Suprapubic skin (tissue), 4 donors: ENCODE measurements around the gene OR2T10. TPM values are rescaled to one million over a fixed set of nuclear protein-coding genes. Genes with fewer than 3 reads are reported as not detected.

Source experiments
- DNase-seq, 2 donors: peaks; one replicate each; pipeline ENCODE4 v3.0.0-alpha.2; 2019; ENCODE audit warnings: low spot score in 2 of 2
- H3K27ac ChIP-seq: fragments of 200-600 bp; sonication (generic); one replicate; pipeline ENCODE4 v1.5.1; 2019
- H3K27me3 ChIP-seq: fragments of 200-600 bp; sonication (generic); one replicate; pipeline ENCODE4 v1.5.1; 2019
- H3K36me3 ChIP-seq: fragments of 200-600 bp; sonication (generic); one replicate; pipeline ENCODE4 v1.5.1; 2019
- H3K4me1 ChIP-seq: fragments of 200-600 bp; sonication (generic); one replicate; pipeline ENCODE4 v1.5.1; 2019
- H3K4me3 ChIP-seq: fragments of 200-600 bp; sonication (generic); one replicate; pipeline ENCODE4 v1.5.1; 2019; ENCODE audit warnings: mild to moderate bottlenecking
- H3K9me3 ChIP-seq: fragments of 200-600 bp; sonication (generic); one replicate; pipeline ENCODE4 v1.5.1; 2019
- EP300 ChIP-seq: sonication (generic); formaldehyde crosslinking; IDR thresholded peaks from one replicate; pipeline ENCODE4 v1.6.1; 2017; ENCODE audit warnings: antibody characterized with exemption
- POLR2A ChIP-seq, 2 donors: fragments of 450-650 bp; IDR thresholded peaks; one replicate each; pipeline ENCODE4 v1.6.1; 2017; ENCODE audit warnings: antibody characterized with exemption in 2 of 2, mild to moderate bottlenecking in 2 of 2, moderate library complexity in 2 of 2
- POLR2AphosphoS5 ChIP-seq, 3 donors: sonication (generic); formaldehyde crosslinking; IDR thresholded peaks; one replicate each; pipeline ENCODE4 v1.6.1; 2017; ENCODE audit warnings: antibody characterized with exemption in 3 of 3
- WGBS: methylation state at CpG from one replicate; pipeline ENCODE4 v1.1.5; 2018; 5-methylcytosine and 5-hydroxymethylcytosine counted together
- total RNA-seq, 4 donors: library from RNA; depleted of rRNA; stranded (reverse); fragments of >200 nt; gene quantifications; one replicate each; pipeline ENCODE4 v1.1.0, GENCODE V29; 2016
- TF ChIP-seq, protein P1 (sequence below), 2 donors: fragments of 200-600 bp in 1 of 2; fragments of 450-650 bp in 1 of 2; sonication (generic) in 1 of 2; IDR thresholded peaks; one replicate each; pipeline ENCODE4 v1.5.1; 2016 to 2019; ENCODE audit warnings: antibody characterized with exemption in 2 of 2, mild to moderate bottlenecking in 1 of 2, moderate library complexity in 1 of 2

OR2T10 gene
- total RNA-seq, 4 donors from 2014 or later = 0.19 to 0.83 (median 0.80) TPM; not detected in 1

DNA sequence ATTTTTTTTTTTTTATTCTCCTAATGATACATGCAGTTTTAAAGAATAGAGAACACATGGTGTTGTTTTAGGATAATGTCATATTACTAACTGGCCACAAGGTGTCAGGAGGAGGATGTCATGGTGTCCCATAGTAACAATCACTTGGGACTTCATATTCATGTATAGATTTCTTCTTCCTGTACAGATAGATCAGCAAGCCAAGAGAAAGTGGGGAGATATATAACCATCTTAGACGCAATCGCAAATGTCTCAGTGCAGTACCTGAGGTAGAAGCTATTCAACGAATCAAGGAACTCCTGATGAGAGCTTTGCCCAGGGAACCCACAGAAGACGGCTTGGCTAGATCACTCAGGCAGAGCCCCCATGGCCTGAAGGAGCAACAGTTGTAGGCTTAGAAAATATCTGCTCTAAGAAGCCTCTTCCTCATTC lies 25.1 kb upstream of the OR2T10 start:
- Histone ChIP-seq H3K4me1 (no peaks in the 10 kb centered on the region), H3K36me3 (no peaks in the 10 kb centered on the region), H3K27ac (no peak overlapping the region), H3K4me3 (no peak overlapping the region), H3K27me3 (no peaks in the 10 kb centered on the region), H3K9me3 (no peaks in the 10 kb centered on the region)
- TF ChIP-seq, protein P1, sequence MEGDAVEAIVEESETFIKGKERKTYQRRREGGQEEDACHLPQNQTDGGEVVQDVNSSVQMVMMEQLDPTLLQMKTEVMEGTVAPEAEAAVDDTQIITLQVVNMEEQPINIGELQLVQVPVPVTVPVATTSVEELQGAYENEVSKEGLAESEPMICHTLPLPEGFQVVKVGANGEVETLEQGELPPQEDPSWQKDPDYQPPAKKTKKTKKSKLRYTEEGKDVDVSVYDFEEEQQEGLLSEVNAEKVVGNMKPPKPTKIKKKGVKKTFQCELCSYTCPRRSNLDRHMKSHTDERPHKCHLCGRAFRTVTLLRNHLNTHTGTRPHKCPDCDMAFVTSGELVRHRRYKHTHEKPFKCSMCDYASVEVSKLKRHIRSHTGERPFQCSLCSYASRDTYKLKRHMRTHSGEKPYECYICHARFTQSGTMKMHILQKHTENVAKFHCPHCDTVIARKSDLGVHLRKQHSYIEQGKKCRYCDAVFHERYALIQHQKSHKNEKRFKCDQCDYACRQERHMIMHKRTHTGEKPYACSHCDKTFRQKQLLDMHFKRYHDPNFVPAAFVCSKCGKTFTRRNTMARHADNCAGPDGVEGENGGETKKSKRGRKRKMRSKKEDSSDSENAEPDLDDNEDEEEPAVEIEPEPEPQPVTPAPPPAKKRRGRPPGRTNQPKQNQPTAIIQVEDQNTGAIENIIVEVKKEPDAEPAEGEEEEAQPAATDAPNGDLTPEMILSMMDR (IDR thresholded peaks at IDR 0.05) = peak; percentile 11 to 44
- no peak for TF ChIP-seq POLR2A (IDR thresholded peaks at IDR 0.05)
- 49% methylated on average over 4 of the region's 4 CpGs for WGBS
- DNase-seq = no peak

- TF ChIP-seq EP300 (no peak), POLR2A (IDR thresholded peaks at IDR 0.05) (no peak), POLR2AphosphoS5 (IDR thresholded peaks at IDR 0.05) (no peak)
- TF ChIP-seq, protein P1 (IDR thresholded peaks at IDR 0.05) = no peak
- Histone ChIP-seq H3K36me3 (no peaks in the 10 kb centered on the region), H3K4me3 (no peak overlapping the region), H3K4me1 (no peaks in the 10 kb centered on the region), H3K27ac (no peak overlapping the region), H3K27me3 (no peaks in the 10 kb centered on the region), H3K9me3 (no peaks in the 10 kb centered on the region)
- no peak for DNase-seq
- 61% methylated on average over 7 of the region's 7 CpGs for WGBS
Observed at GRCh38 chr1:248621770-248622169, 24.3 kb upstream of the OR2T10 start.

GRCh38 chr1:248618878-248619277 lies 21.4 kb upstream of the OR2T10 start:
- no peak for DNase-seq
- Histone ChIP-seq H3K36me3 (no peaks in the 10 kb centered on the region), H3K4me1 (no peaks in the 10 kb centered on the region), H3K27me3 (no peaks in the 10 kb centered on the region), H3K4me3 (no peak overlapping the region), H3K27ac (no peak overlapping the region), H3K9me3 (no peaks in the 10 kb centered on the region)
- 3% methylated on average over 3 of the region's 3 CpGs for WGBS
- TF ChIP-seq POLR2AphosphoS5 (IDR thresholded peaks at IDR 0.05) (no peak), POLR2A (IDR thresholded peaks at IDR 0.05) (no peak), EP300 (no peak)
- TF ChIP-seq, protein P1 (IDR thresholded peaks at IDR 0.05) = peak; percentile 7 to 21

DNA sequence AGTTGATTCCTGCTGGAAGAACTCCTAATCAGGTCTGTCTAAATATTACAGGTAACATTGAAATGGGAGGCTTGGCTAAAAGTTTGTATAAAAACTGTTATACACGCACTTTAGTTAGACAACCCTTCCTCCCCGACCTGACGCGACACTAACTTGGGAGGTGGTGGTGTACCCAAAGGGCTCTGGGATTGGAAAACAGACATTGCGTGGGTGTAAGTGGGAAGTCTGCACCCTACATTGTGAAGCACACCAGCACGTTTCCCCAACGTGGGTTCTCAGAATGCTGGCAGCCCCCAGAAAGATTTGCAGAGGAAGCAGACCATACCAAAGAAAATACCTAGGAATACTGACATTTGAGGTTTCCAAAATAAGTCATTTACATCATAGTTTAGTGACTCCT lies 20.6 kb upstream of the OR2T10 start:
- Histone ChIP-seq H3K4me3 (no peak overlapping the region), H3K27me3 (no peaks in the 10 kb centered on the region), H3K9me3 (no peaks in the 10 kb centered on the region), H3K4me1 (no peaks in the 10 kb centered on the region), H3K36me3 (no peaks in the 10 kb centered on the region), H3K27ac (no peak overlapping the region)
- DNase-seq = no peak
- 73% methylated on average over 7 of the region's 7 CpGs for WGBS
- TF ChIP-seq, protein P1 (IDR thresholded peaks at IDR 0.05) = no peak
- no peak for TF ChIP-seq POLR2AphosphoS5 (IDR thresholded peaks at IDR 0.05)
- TF ChIP-seq POLR2A (IDR thresholded peaks at IDR 0.05) = no peak
- no peak for TF ChIP-seq EP300

DNA sequence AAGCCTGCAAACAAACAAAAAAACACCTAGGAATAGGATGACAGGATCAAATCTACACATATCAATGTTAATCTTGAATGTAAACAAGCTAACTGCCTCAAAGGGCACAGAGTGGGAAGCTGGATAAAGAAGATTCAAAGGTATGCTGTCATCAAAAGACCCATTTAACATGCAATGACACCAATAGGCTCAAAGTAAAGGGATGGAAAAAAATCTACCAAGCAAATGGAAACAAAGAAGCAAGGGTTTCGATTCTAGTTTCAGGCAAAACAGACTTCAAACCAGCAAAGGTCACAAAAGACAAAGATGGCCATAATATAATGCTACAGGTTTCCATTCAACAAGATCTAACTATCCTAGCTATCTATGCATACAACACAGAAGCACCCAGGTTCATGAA lies 16.2 kb upstream of the OR2T10 start:
- Histone ChIP-seq H3K9me3 (no peaks in the 10 kb centered on the region), H3K27me3 (no peaks in the 10 kb centered on the region), H3K4me1 (no peaks in the 10 kb centered on the region), H3K27ac (no peak overlapping the region), H3K36me3 (no peaks in the 10 kb centered on the region), H3K4me3 (no peak overlapping the region)
- TF ChIP-seq POLR2A (IDR thresholded peaks at IDR 0.05) (no peak), EP300 (no peak), POLR2AphosphoS5 (IDR thresholded peaks at IDR 0.05) (no peak)
- TF ChIP-seq, protein P1 (IDR thresholded peaks at IDR 0.05) = no peak
- 64% methylated on average over 1 of the region's 1 CpG for WGBS
- no peak for DNase-seq
